Liver (tissue), 3 donors: ENCODE data around the gene RAP1B.

Experiments
- ATF3 ChIP-seq: IDR thresholded peaks from 2 replicates; pipeline ENCODE4 v1.6.1; 2016; ENCODE audit warnings: antibody characterized with exemption
- CTCF ChIP-seq: fragments of 150-350 bp; IDR thresholded peaks from 2 replicates; pipeline ENCODE4 v1.5.1; 2017; ENCODE audit warnings: improper control_type of control experiment, low read depth, low read length; ENCODE audit not compliant: missing input control
- EGR1 ChIP-seq, 2 donors: IDR thresholded peaks; 2 replicates each; pipeline ENCODE4 v1.6.1; 2016 to 2018; ENCODE audit warnings: antibody characterized with exemption in 2 of 2, low read depth in 2 of 2
- HNF4A ChIP-seq, 2 donors: conservative IDR thresholded peaks; 2 replicates each; pipeline ENCODE4 v1.6.1; 2016; ENCODE audit warnings: antibody characterized with exemption in 2 of 2, mild to moderate bottlenecking in 2 of 2
- NR2F2 ChIP-seq: IDR thresholded peaks from 2 replicates; pipeline ENCODE4 v1.6.1; 2016; ENCODE audit warnings: antibody characterized with exemption
- REST ChIP-seq: IDR thresholded peaks from 2 replicates; pipeline ENCODE4 v1.6.1; 2016; ENCODE audit warnings: antibody characterized with exemption, mild to moderate bottlenecking
- RXRA ChIP-seq, 2 donors: IDR thresholded peaks; 2 replicates each; pipeline ENCODE4 v1.6.1; 2017 to 2018; ENCODE audit warnings: antibody characterized with exemption in 2 of 2, mild to moderate bottlenecking in 1 of 2
- SP1 ChIP-seq: IDR thresholded peaks from 2 replicates; pipeline ENCODE4 v1.6.1; 2018; ENCODE audit warnings: antibody characterized with exemption, mild to moderate bottlenecking
- ZBTB33 ChIP-seq: IDR thresholded peaks from 2 replicates; pipeline ENCODE4 v1.6.1; 2016; ENCODE audit warnings: antibody characterized with exemption
- donor health status: healthy.
- donor health status: healthy.

- TF ChIP-seq CTCF: no peak
- TF ChIP-seq EGR1 (IDR thresholded peaks at IDR 0.05; ENCODE audit: low read depth in 2 of 2): no peak
- no peak for TF ChIP-seq ATF3
- TF ChIP-seq REST: no peak
- TF ChIP-seq SP1: no peak
- TF ChIP-seq NR2F2: no peak
- TF ChIP-seq RXRA (IDR thresholded peaks at IDR 0.05): no peak
- no peak for TF ChIP-seq ZBTB33
- no peak for TF ChIP-seq HNF4A (conservative IDR thresholded peaks at IDR 0.05)
Observed at GRCh38 chr12:68648179-68648578, 37.5 kb downstream of the RAP1B start.
